Measurements from ENCODE around the gene KCND3. TPM values are rescaled to one million over a fixed set of nuclear protein-coding genes. Genes with fewer than 3 reads are reported as not detected.

KCND3 gene
- total and polyA plus RNA-seq, 5 donors: 11.4 to 30.4 (median 26.9) TPM

GRCh38 chr1:111862599-111862998, 126.9 kb downstream of the KCND3 start:
- WGBS: 70% methylated on average over 3 of the region's 3 CpGs
- Histone ChIP-seq H3K4me1 (ENCODE audit: control insufficient read depth, insufficient read depth, low read length) (peaks cover 5% of the 10 kb centered on the region), H3K4me3 (ENCODE audit: low read length) (no peak overlapping the region), H3K9me3 (ENCODE audit: control insufficient read depth, low read length) (no peaks in the 10 kb centered on the region), H3K27ac (ENCODE audit: low read length) (peak overlapping the region; percentile 23), H3K27me3 (ENCODE audit: control insufficient read depth, insufficient read depth) (no peaks in the 10 kb centered on the region)
- DNase-seq (no peak), ATAC-seq (peak in 1 of 2 donors; percentile 36)
- intact Hi-C loops (cut with DNase I): no loop called here

DNA sequence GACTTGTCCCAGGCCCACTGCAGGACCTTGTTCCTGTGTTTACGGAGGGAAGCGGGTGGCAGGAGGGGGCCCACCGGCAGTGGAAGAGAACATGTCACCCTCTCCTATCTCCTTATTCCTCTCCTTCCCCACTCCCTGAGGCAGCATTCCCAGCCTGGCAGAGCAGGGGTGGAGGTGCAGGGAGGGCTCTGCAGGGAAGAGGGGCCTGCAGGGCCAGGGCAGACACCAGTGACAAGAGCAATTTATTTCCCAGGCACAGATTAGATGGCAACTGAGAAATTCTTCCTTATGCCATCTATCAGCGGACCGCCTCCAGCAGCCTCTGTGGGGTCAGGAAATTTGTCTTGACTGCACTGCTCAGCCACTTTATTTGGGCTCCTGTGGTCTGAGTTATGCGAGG, 127.9 kb downstream of the KCND3 start:
- no peak for ATAC-seq

GRCh38 chr1:111857194-111857651, 132.2 kb downstream of the KCND3 start:
- intact Hi-C loops (cut with DNase I): no loop called here
- ATAC-seq: peak; percentile 79 to 88
- DNase-seq: peak; percentile 38 to 79 (median 79)

More for the DNA sequence above, 127.9 kb downstream of the KCND3 start:
- Histone ChIP-seq H3K27me3 (ENCODE audit: control insufficient read depth, insufficient read depth) (no peaks in the 10 kb centered on the region), H3K4me1 (ENCODE audit: control insufficient read depth, insufficient read depth, low read length) (peaks cover 5% of the 10 kb centered on the region), H3K27ac (ENCODE audit: low read length) (peak overlapping the region; percentile 63), H3K9me3 (ENCODE audit: control insufficient read depth, low read length) (no peaks in the 10 kb centered on the region), H3K4me3 (ENCODE audit: low read length) (no peak overlapping the region)
- no peak for DNase-seq
- intact Hi-C loops (cut with DNase I): no loop called here
- WGBS: 57% methylated on average over 6 of the region's 6 CpGs

GRCh38 chr1:111856411-111857185, 132.9 kb downstream of the KCND3 start:
- no peak overlapping the region for H3K4me3 ChIP-seq (ENCODE audit: low read length)
- peak overlapping the region; percentile 76 for H3K27ac ChIP-seq (ENCODE audit: low read length)
- H3K4me1 ChIP-seq (ENCODE audit: control insufficient read depth, insufficient read depth, low read length): peaks cover 6% of the 10 kb centered on the region
- WGBS: 63% methylated on average over 13 of the region's 13 CpGs
- intact Hi-C loops (cut with DNase I): no loop called here
- H3K9me3 ChIP-seq (ENCODE audit: control insufficient read depth, low read length): no peaks in the 10 kb centered on the region
- no peaks in the 10 kb centered on the region for H3K27me3 ChIP-seq (ENCODE audit: control insufficient read depth, insufficient read depth)
- ATAC-seq (peak in 1 of 2 donors; percentile 5), DNase-seq (no peak)

More at GRCh38 chr1:111857194-111857651, 132.2 kb downstream of the KCND3 start:
- Histone ChIP-seq H3K4me3 (ENCODE audit: low read length) (no peak overlapping the region), H3K4me1 (ENCODE audit: control insufficient read depth, insufficient read depth, low read length) (peaks cover 8% of the 10 kb centered on the region), H3K27me3 (ENCODE audit: control insufficient read depth, insufficient read depth) (no peaks in the 10 kb centered on the region), H3K27ac (ENCODE audit: low read length) (peak overlapping the region; percentile 76), H3K9me3 (ENCODE audit: control insufficient read depth, low read length) (no peaks in the 10 kb centered on the region)
- WGBS: 62% methylated on average over 13 of the region's 13 CpGs

- no peak overlapping the region for H3K27ac ChIP-seq (ENCODE audit: low read length)
- DNase-seq (no peak), ATAC-seq (no peak)
- H3K27me3 ChIP-seq (ENCODE audit: control insufficient read depth, insufficient read depth): no peaks in the 10 kb centered on the region
- H3K4me1 ChIP-seq (ENCODE audit: control insufficient read depth, insufficient read depth, low read length): peaks cover 3% of the 10 kb centered on the region
- H3K4me3 ChIP-seq (ENCODE audit: low read length): no peak overlapping the region
- 75% methylated on average over 4 of the region's 4 CpGs for WGBS
- intact Hi-C loops (cut with DNase I): no loop called here
- no peaks in the 10 kb centered on the region for H3K9me3 ChIP-seq (ENCODE audit: control insufficient read depth, low read length)
These were observed 134.2 kb downstream of the KCND3 start for GRCh38 chr1:111855260-111855659.

DNA sequence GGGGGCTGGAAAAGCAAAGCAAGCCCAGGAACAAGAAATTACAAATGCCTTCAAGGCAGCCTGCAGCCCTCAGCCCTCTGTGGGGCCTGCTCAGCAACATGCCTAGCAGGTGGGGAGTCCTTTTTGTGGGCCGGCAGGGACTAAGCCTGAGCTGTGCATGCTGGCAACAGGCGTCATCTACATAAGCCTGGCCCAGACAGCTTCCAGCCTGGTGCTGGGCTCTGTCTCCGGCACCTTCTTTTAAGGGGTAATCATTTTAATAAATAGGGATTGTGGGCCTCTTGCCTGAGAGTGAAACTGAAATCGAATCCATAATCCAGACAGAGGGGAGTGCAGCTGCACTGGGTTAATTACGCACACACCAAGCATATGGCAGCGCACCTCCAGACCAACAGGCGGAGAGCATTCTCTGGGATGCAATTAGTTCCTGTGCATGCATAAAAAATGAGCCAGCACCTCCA, 137.2 kb downstream of the KCND3 start:
- Histone ChIP-seq H3K4me1 (ENCODE audit: control insufficient read depth, insufficient read depth, low read length) (peaks cover 3% of the 10 kb centered on the region), H3K9me3 (ENCODE audit: control insufficient read depth, low read length) (no peaks in the 10 kb centered on the region), H3K27ac (ENCODE audit: low read length) (no peak overlapping the region), H3K4me3 (ENCODE audit: low read length) (no peak overlapping the region), H3K27me3 (ENCODE audit: control insufficient read depth, insufficient read depth) (no peaks in the 10 kb centered on the region)
- ATAC-seq (no peak), DNase-seq (no peak)
- WGBS: 77% methylated on average over 7 of the region's 7 CpGs
- intact Hi-C loops (cut with DNase I): no loop called here

GRCh38 chr1:111851552-111851951, 137.9 kb downstream of the KCND3 start:
- Histone ChIP-seq H3K4me1 (ENCODE audit: control insufficient read depth, insufficient read depth, low read length) (peaks cover 6% of the 10 kb centered on the region), H3K9me3 (ENCODE audit: control insufficient read depth, low read length) (no peaks in the 10 kb centered on the region), H3K27me3 (ENCODE audit: control insufficient read depth, insufficient read depth) (no peaks in the 10 kb centered on the region), H3K4me3 (ENCODE audit: low read length) (no peak overlapping the region), H3K27ac (ENCODE audit: low read length) (no peak overlapping the region)
- intact Hi-C loops (cut with DNase I): no loop called here
- ATAC-seq (no peak), DNase-seq (no peak)
- 49% methylated on average over 6 of the region's 6 CpGs for WGBS

DNA sequence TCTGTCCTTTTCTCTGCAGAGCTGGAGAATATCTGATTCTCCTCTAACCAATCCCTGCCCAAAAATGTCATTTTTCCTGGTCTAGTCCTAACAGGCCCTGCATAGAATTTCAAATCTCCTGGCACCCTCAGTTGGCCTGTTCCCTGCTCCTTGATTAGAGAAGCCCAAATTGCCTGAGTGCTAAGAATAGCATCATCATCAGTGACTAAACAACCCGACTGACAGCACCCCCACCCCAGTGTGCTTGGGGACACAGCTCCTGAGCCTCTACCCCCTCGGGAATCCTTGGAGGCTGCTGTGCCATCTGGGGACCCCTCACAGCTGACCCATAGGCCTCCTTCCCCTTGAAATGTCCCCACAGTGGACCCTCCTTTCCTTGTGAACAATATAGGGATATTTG, 139.4 kb downstream of the KCND3 start:
- Histone ChIP-seq H3K27ac (ENCODE audit: low read length) (peak overlapping the region; percentile 73), H3K4me3 (ENCODE audit: low read length) (no peak overlapping the region), H3K4me1 (ENCODE audit: control insufficient read depth, insufficient read depth, low read length) (peaks cover 11% of the 10 kb centered on the region), H3K9me3 (ENCODE audit: control insufficient read depth, low read length) (no peaks in the 10 kb centered on the region), H3K27me3 (ENCODE audit: control insufficient read depth, insufficient read depth) (no peaks in the 10 kb centered on the region)
- DNase-seq (peak in 1 of 3 donors; percentile 57), ATAC-seq (peak; percentile 38 to 45)
- intact Hi-C loops (cut with DNase I): no loop called here
- WGBS: 31% methylated on average over 2 of the region's 2 CpGs

GRCh38 chr1:111848852-111849545, 140.5 kb downstream of the KCND3 start:
- Histone ChIP-seq H3K27me3 (ENCODE audit: control insufficient read depth, insufficient read depth) (no peaks in the 10 kb centered on the region), H3K27ac (ENCODE audit: low read length) (peak overlapping the region; percentile 39), H3K4me1 (ENCODE audit: control insufficient read depth, insufficient read depth, low read length) (peaks cover 10% of the 10 kb centered on the region), H3K4me3 (ENCODE audit: low read length) (no peak overlapping the region), H3K9me3 (ENCODE audit: control insufficient read depth, low read length) (no peaks in the 10 kb centered on the region)
- ATAC-seq (no peak), DNase-seq (no peak)
- 69% methylated on average over 7 of the region's 7 CpGs for WGBS
- intact Hi-C loops (cut with DNase I): loop anchor here in 1 of 4 donors (10.0 kb wide), 1 partner anchor 56 kb away; no protein-coding TSS in a partner anchor

DNA sequence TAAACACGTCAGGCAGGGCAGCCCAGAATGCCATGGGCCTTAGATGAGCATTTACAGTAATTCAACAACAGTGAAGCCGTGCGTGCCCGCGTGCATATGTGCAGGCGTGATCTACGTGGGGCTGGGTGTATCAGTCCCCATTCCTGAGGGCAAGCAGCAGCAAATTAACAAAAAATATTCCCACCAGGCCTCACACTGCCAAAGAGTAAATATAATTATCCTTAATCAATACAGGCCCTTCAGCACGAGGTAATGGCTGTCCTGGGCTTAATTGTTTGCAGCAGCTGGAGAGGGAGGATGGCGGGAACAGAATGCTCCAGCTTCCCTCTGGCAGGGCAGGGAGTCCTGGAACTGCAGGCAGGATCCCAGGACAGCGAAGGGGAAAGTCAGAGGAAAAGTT, 142.0 kb downstream of the KCND3 start:
- 81% methylated on average over 10 of the region's 10 CpGs for WGBS
- Histone ChIP-seq H3K4me3 (ENCODE audit: low read length) (no peak overlapping the region), H3K27ac (ENCODE audit: low read length) (peak overlapping the region; percentile 34), H3K9me3 (ENCODE audit: control insufficient read depth, low read length) (no peaks in the 10 kb centered on the region), H3K27me3 (ENCODE audit: control insufficient read depth, insufficient read depth) (no peaks in the 10 kb centered on the region), H3K4me1 (ENCODE audit: control insufficient read depth, insufficient read depth, low read length) (peaks cover 10% of the 10 kb centered on the region)
- intact Hi-C loops (cut with DNase I): loop anchor here in 1 of 4 donors (10.0 kb wide), 1 partner anchor 57 kb away; no protein-coding TSS in a partner anchor
- no peak for ATAC-seq
- DNase-seq: no peak

- Histone ChIP-seq H3K27ac (ENCODE audit: low read length) (peak overlapping the region; percentile 95), H3K27me3 (ENCODE audit: control insufficient read depth, insufficient read depth) (no peaks in the 10 kb centered on the region), H3K4me1 (ENCODE audit: control insufficient read depth, insufficient read depth, low read length) (peaks cover 14% of the 10 kb centered on the region), H3K9me3 (ENCODE audit: control insufficient read depth, low read length) (no peaks in the 10 kb centered on the region), H3K4me3 (ENCODE audit: low read length) (no peak overlapping the region)
- intact Hi-C loops (cut with DNase I): loop anchor here in 1 of 4 donors (10.0 kb wide), 1 partner anchor 58 kb away; no protein-coding TSS in a partner anchor
- WGBS: 67% methylated on average over 8 of the region's 8 CpGs
- ATAC-seq (peak; percentile 38 to 39), DNase-seq (no peak)
These were observed 142.6 kb downstream of the KCND3 start for GRCh38 chr1:111846842-111847241.
